H9 (cell line): Measurements from ENCODE around the gene LAMC3. TPM values are rescaled to one million over a fixed set of nuclear protein-coding genes. Genes with fewer than 3 reads are reported as not detected.

ENCODE experiments used
- DNase-seq: peaks from one replicate; pipeline ENCODE4 v3.0.0-alpha.2; 2017
- H2AFZ ChIP-seq: one replicate; pipeline ENCODE4 v1.6.1; 2013; ENCODE audit warnings: mild to moderate bottlenecking, low read length, control low read depth, moderate library complexity
- H2AK5ac ChIP-seq: 2 replicates; pipeline ENCODE4 v1.6.1; 2013; ENCODE audit warnings: low read length, control low read depth, mixed read lengths; ENCODE audit not compliant: insufficient read length
- H2BK120ac ChIP-seq: one replicate; pipeline ENCODE4 v1.6.1; 2013; ENCODE audit warnings: low read depth, mild to moderate bottlenecking, low read length, control low read depth, inconsistent platforms; ENCODE audit not compliant: poor library complexity, severe bottlenecking
- H2BK12ac ChIP-seq: 2 replicates; pipeline ENCODE4 v1.6.1; 2013; ENCODE audit warnings: low read length, control low read depth, mixed read lengths, low read depth; ENCODE audit not compliant: insufficient read length
- H2BK15ac ChIP-seq: 2 replicates; pipeline ENCODE4 v1.6.1; 2013; ENCODE audit warnings: low read depth, low read length, control low read depth
- H2BK20ac ChIP-seq: one replicate; pipeline ENCODE4 v1.6.1; 2013; ENCODE audit warnings: low read depth, mild to moderate bottlenecking, low read length, control low read depth, inconsistent platforms; ENCODE audit not compliant: poor library complexity, severe bottlenecking
- H2BK5ac ChIP-seq: 2 replicates; pipeline ENCODE4 v1.6.1; 2013; ENCODE audit warnings: low read length, control low read depth, mixed read lengths; ENCODE audit not compliant: insufficient read length
- H3K14ac ChIP-seq: 2 replicates; pipeline ENCODE4 v1.6.1; 2013; ENCODE audit warnings: low read length, control low read depth; ENCODE audit not compliant: insufficient read depth
- H3K18ac ChIP-seq: 2 replicates; pipeline ENCODE4 v1.6.1; 2013; ENCODE audit warnings: low read depth, mild to moderate bottlenecking, mixed read lengths, low read length, control low read depth; ENCODE audit not compliant: insufficient read length
- H3K23ac ChIP-seq: 2 replicates; pipeline ENCODE4 v1.6.1; 2013; ENCODE audit warnings: low read length, control low read depth, mixed read lengths, low read depth; ENCODE audit not compliant: insufficient read length
- H3K23me2 ChIP-seq: 2 replicates; pipeline ENCODE4 v1.6.1; 2013; ENCODE audit warnings: low read depth, mild to moderate bottlenecking, mixed read lengths, low read length, control low read depth; ENCODE audit not compliant: insufficient read length, poor library complexity, severe bottlenecking
- H3K27ac ChIP-seq: 2 replicates; pipeline ENCODE4 v1.5.1; 2013; ENCODE audit warnings: low read length, control low read depth, mixed read lengths, low read depth; ENCODE audit not compliant: insufficient read length
- H3K27me3 ChIP-seq: 2 replicates; pipeline ENCODE4 v1.6.1; 2013; ENCODE audit warnings: low read length, control low read depth, inconsistent platforms; ENCODE audit not compliant: insufficient read depth
- H3K4ac ChIP-seq: 2 replicates; pipeline ENCODE4 v1.6.1; 2013; ENCODE audit warnings: low read depth, mild to moderate bottlenecking, control low read depth, inconsistent platforms, low read length, moderate library complexity
- H3K4me1 ChIP-seq: 2 replicates; pipeline ENCODE4 v1.6.1; 2013; ENCODE audit warnings: low read length, control low read depth, inconsistent platforms; ENCODE audit not compliant: insufficient read depth
- H3K4me2 ChIP-seq: 2 replicates; pipeline ENCODE4 v1.6.1; 2013; ENCODE audit warnings: low read length, control low read depth, mixed read lengths; ENCODE audit not compliant: insufficient read length, insufficient read depth
- H3K56ac ChIP-seq: 2 replicates; pipeline ENCODE4 v1.6.1; 2013; ENCODE audit warnings: low read depth, mild to moderate bottlenecking, mixed read lengths, low read length, control low read depth; ENCODE audit not compliant: insufficient read length
- H3K79me1 ChIP-seq: 2 replicates; pipeline ENCODE4 v1.6.1; 2013; ENCODE audit warnings: low read depth, mild to moderate bottlenecking, moderate library complexity, low read length, control low read depth, inconsistent platforms; ENCODE audit not compliant: insufficient read depth, poor library complexity, severe bottlenecking
- H3K79me2 ChIP-seq: 2 replicates; pipeline ENCODE4 v1.6.1; 2013; ENCODE audit warnings: low read length, control low read depth, inconsistent platforms; ENCODE audit not compliant: insufficient read depth
- H3K9ac ChIP-seq: 2 replicates; pipeline ENCODE4 v1.6.1; 2013; ENCODE audit warnings: low read length, control low read depth, mixed read lengths; ENCODE audit not compliant: insufficient read length; ENCODE audit errors: extremely low read depth
- H3K9me3 ChIP-seq: one replicate; pipeline ENCODE4 v1.6.1; 2013; ENCODE audit warnings: low read depth, low read length, inconsistent platforms; ENCODE audit not compliant: control insufficient read depth
- H3T11ph ChIP-seq: one replicate; pipeline ENCODE4 v1.6.1; 2013; ENCODE audit warnings: mild to moderate bottlenecking, low read length, control low read depth, inconsistent platforms
- H4K20me1 ChIP-seq: one replicate; pipeline ENCODE4 v1.6.1; 2013; ENCODE audit not compliant: control insufficient read depth, insufficient read length, insufficient read depth
- H4K5ac ChIP-seq: 2 replicates; pipeline ENCODE4 v1.6.1; 2013; ENCODE audit warnings: low read depth, mild to moderate bottlenecking, mixed read lengths, low read length, control low read depth; ENCODE audit not compliant: insufficient read length
- H4K8ac ChIP-seq: replicated peaks from 2 replicates; pipeline ENCODE4 v1.6.1; 2013; ENCODE audit warnings: low read length, control low read depth, mixed read lengths, low read depth; ENCODE audit not compliant: insufficient read length
- H4K91ac ChIP-seq: 2 replicates; pipeline ENCODE4 v1.6.1; 2013; ENCODE audit warnings: low read depth, mild to moderate bottlenecking, moderate library complexity, mixed read lengths, low read length, control low read depth; ENCODE audit not compliant: insufficient read length
- H3K27ac Mint-ChIP-seq, 3 experiments: 2 replicates in 2 of 3; 3 replicates in 1 of 3; pipeline ENCODE4 v1.8.0; 2020 to 2021; ENCODE audit warnings: mixed read lengths in 3 of 3, mild to moderate bottlenecking in 1 of 3, moderate library complexity in 1 of 3
- H3K27me3 Mint-ChIP-seq: 2 replicates; pipeline ENCODE4 v1.8.0; 2021; ENCODE audit warnings: low read depth, mild to moderate bottlenecking, moderate library complexity, mixed read lengths
- H3K36me3 Mint-ChIP-seq, 3 experiments: 2 replicates in 2 of 3; 3 replicates in 1 of 3; pipeline ENCODE4 v1.8.0; 2020 to 2021; ENCODE audit warnings: low read depth in 3 of 3, mixed read lengths in 3 of 3; ENCODE audit not compliant: insufficient read depth in 1 of 3
- H3K4me1 Mint-ChIP-seq, 2 experiments: 2 replicates each; pipeline ENCODE4 v1.8.0; 2020; ENCODE audit warnings: mixed read lengths in 2 of 2
- H3K4me3 Mint-ChIP-seq, 2 experiments: 2 replicates in 1 of 2; 3 replicates in 1 of 2; pipeline ENCODE4 v1.8.0; 2020 to 2021; ENCODE audit warnings: mild to moderate bottlenecking in 2 of 2, mixed read lengths in 2 of 2, moderate library complexity in 1 of 2
- H3K9me3 Mint-ChIP-seq, 2 experiments: 2 replicates in 1 of 2; 3 replicates in 1 of 2; pipeline ENCODE4 v1.8.0; 2020; ENCODE audit warnings: mild to moderate bottlenecking in 2 of 2, mixed read lengths in 2 of 2, moderate library complexity in 1 of 2
- CTCF ChIP-seq: fragments of 200-600 bp; sonication (generic); conservative IDR thresholded peaks from 3 replicates; pipeline ENCODE4 v1.8.0; 2021; ENCODE audit warnings: antibody characterized with exemption, mild to moderate bottlenecking
- WGBS: extraction: QIAGEN DNeasy Blood & Tissue Kit; methylation state at CpG from one replicate; pipeline ENCODE4 v1.1.7; 2013; ENCODE audit warnings: missing lambda C conversion rate, low lambda C conversion rate, mixed read lengths; ENCODE audit not compliant: insufficient read length; ENCODE audit errors: extremely low coverage; 5-methylcytosine and 5-hydroxymethylcytosine counted together
- total RNA-seq: library from RNA; stranded (reverse); gene quantifications from 2 replicates; pipeline ENCODE4 v1.2.1, GENCODE V29; 2021

LAMC3 gene
- total RNA-seq, 1 experiment from 2014 or later, result 21.7 TPM

GRCh38 chr9:131027048-131027871 lies 18.3 kb downstream of the LAMC3 start:
- no peak for DNase-seq
- no peaks in the 10 kb centered on the region for H3K9me3 Mint-ChIP-seq
- Histone ChIP-seq H3K4ac (no peak overlapping the region), H2BK15ac (no peak overlapping the region), H2BK12ac (no peak overlapping the region), H3K14ac (no peak overlapping the region), H2BK20ac (no peak overlapping the region), H3K23ac (no peak overlapping the region), H3K79me1 (no peaks in the 10 kb centered on the region), H4K5ac (no peak overlapping the region), H2BK120ac (no peak overlapping the region), H3T11ph (no peak overlapping the region), H4K20me1 (no peaks in the 10 kb centered on the region), H3K4me2 (no peak overlapping the region), H3K4me1 (no peaks in the 10 kb centered on the region), H3K79me2 (no peaks in the 10 kb centered on the region), H2AFZ (no peak overlapping the region), H2AK5ac (no peak overlapping the region), H4K91ac (no peak overlapping the region), H3K18ac (no peak overlapping the region), H2BK5ac (no peak overlapping the region), H3K27me3 (no peaks in the 10 kb centered on the region), H3K9me3 (no peaks in the 10 kb centered on the region), H3K56ac (no peak overlapping the region), H4K8ac (no peak overlapping the region), H3K27ac (no peak overlapping the region), H3K9ac (no peak overlapping the region), H3K23me2 (no peaks in the 10 kb centered on the region)
- no CpG with 5 or more reads among the region's 23 CpGs for WGBS
- no peaks in the 10 kb centered on the region for H3K36me3 Mint-ChIP-seq
- no peaks in the 10 kb centered on the region; the same call in none of the 2 replicates for H3K27me3 Mint-ChIP-seq
- peaks cover 7 to 15% of the 10 kb centered on the region in 2 experiments; a peak in 3 of 4 replicates for H3K4me1 Mint-ChIP-seq
- no peak overlapping the region for H3K4me3 Mint-ChIP-seq
- TF ChIP-seq CTCF, result no peak
- H3K27ac Mint-ChIP-seq, result no peak overlapping the region
